HG02623 (cell line): ENCODE results near the gene ZNF597.
"Not testable (repeated sequence)": the region's sequence is repeated elsewhere in the genome, so short reads cannot be mapped to it uniquely, and the experiment has no call there.

Source experiments
- ATAC-seq: cut with Tn5 transposase; IDR thresholded peaks from one replicate; pipeline ENCODE4 v1.9.1; 2021; ENCODE audit warnings: moderate library complexity; ENCODE audit not compliant: unreplicated experiment

ZNF597 gene

DNA sequence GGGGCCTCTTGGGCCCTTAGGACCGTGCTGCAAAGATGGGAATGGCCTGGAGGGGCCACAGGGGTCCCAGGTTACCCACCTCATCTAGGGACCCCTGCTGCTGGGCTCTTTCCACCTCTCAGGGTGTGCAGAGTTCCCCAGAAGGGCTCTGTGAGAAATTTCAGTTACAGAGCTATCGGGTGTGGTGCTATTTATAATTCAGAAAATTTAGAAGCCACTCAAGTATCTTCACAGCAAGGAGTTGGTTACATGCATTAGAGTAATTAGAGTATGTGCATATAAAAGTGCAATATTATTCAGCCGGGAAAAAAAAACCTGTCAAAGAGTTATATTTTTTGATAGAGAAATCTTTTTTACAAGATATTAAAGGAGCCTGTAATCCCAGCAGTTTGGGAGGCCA is 33.1 kb upstream of the ZNF597 start:
- ATAC-seq, result no peak

GRCh38 chr16:3475604-3476375 is 32.5 kb upstream of the ZNF597 start:
- no peak for ATAC-seq

GRCh38 chr16:3474870-3475269 is 31.6 kb upstream of the ZNF597 start:
- ATAC-seq, result not testable (repeated sequence)

- no peak for ATAC-seq
These were observed 31.0 kb upstream of the ZNF597 start for GRCh38 chr16:3474136-3474779.

- not testable (repeated sequence) for ATAC-seq
These were observed 30.3 kb upstream of the ZNF597 start for GRCh38 chr16:3473596-3473943.

DNA sequence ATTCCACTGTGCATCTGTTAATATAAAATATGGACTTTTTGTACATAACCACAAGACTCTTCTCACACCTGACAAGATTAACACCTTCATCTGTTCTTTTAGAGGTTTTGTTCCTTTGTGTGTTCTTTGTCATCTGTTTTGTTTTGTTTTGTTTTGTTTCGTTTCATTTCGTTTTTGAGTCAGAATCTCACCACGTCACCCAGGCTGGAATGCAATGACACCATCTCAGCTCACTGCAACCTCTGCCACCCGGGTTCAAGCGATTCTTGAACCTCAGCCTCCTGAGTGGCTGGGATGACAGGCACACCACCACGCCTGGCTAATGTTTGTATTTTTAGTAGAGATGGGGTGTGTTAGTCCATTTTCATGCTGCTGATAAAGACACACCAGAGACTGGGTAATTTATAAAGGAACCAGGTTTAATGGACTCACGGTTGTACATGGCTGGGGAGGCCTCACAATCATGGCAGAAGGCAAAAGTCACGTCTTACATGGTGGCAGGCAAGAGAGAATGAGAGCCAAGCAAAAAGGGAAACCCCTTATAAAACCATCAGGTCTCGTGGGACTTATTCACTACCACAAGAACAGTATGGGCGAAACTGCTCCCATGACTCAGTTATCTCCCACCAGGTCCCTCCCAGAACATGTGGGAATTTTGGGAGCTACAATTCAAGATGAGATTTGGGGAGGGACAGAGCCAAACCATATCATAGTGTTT is 29.7 kb upstream of the ZNF597 start:
- no peak for ATAC-seq

DNA sequence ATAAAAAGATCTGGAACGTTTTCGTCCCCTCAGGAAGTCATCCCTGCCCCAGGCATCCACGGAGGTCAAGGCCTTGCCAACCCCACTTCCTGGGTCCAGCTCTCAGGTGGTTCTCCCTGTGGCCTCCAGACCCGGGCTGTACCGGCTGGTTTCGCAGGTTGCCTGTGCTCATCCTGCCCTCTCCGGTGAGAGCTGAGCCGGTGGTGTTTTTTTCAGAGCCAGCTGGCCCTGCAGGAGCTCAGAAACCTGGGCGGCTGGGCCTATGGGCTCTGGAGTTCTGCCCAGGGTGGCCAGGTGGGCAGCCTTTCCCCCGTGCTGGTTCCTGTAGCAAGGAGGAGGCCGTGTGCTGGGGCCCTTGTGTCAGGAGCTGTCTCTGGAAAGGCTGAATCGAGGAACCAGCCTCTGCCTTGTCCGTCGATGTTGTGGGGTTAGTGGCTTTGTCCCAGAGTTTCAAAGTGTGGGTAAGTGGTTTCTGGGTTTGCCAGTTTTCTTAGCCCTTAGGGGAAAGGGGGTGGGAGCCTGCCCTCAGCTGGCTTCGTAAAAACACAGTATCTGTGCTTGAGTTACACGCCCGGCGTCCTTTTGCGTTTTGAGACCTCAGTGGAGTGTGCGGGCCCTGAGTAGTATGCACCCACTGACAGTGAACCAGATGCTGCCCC is 28.3 kb upstream of the ZNF597 start:
- no peak for ATAC-seq

DNA sequence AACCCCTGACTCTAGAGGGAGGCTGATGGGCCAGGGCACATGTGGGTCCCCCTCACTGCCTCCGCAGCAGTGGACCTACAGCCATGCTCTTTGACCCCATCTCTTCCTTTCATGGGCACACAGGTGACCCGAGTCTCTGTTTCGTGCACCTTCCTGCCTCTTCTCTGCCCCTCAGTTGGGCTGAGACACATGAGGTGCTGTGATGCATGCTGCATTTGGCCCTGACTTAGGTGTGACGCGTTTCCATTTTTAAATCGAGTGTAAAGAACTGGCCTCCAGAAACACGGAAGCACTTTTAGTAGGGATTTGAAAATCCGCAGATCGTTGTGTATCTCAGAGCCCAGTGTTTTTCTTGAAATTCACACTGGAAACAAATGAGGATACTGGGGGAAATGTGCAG is 27.4 kb upstream of the ZNF597 start:
- ATAC-seq, result no peak

- ATAC-seq, result no peak
These were observed 26.4 kb upstream of the ZNF597 start for GRCh38 chr16:3469736-3470135.

GRCh38 chr16:3468501-3468900 is 25.2 kb upstream of the ZNF597 start:
- no peak for ATAC-seq

DNA sequence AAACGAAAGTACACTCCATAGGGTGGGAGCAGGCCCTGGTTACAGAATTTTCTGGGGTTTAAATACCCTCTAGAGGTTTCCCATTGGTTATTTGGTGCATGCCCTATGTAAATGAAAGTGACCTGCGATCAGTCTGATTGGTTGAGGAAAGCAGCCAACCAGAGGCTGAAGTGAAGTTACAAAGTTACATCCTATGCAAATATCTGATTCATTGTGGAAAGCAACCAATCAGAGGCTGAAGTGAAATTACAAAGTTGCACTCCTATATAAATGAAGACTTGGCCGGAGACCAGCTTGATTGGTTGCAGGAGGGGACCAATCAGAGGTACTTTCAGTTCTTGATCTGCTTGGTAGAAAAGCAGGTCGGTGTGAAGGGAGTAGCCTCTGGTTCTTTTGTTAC is 24.6 kb upstream of the ZNF597 start:
- ATAC-seq, result no peak

GRCh38 chr16:3467182-3467581 is 23.9 kb upstream of the ZNF597 start:
- no peak for ATAC-seq

GRCh38 chr16:3465911-3466584 is 22.7 kb upstream of the ZNF597 start:
- ATAC-seq, result no peak

GRCh38 chr16:3465301-3465700 is 22.0 kb upstream of the ZNF597 start:
- no peak for ATAC-seq

DNA sequence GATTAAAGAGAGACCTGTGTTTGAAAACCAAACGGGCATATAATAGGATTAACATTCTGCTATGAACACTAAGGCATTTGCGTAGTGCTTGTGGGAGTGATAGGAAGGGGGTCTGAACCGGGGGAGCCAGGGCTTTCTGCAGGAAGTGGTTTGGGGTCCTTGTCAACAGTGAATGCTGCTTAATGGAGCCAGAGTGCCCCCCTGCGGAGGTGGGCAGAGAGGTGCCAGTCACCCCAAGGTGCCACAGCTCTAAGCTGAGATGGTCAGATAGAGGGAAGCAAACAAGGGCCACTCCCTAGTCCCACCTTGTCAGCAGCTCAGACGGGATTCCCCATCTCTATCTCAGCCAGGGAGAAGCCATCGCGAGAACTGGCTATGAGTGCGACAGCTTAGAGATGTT is 17.8 kb upstream of the ZNF597 start:
- no peak for ATAC-seq

- ATAC-seq, result no peak
These were observed 17.3 kb upstream of the ZNF597 start for GRCh38 chr16:3460585-3460984.

DNA sequence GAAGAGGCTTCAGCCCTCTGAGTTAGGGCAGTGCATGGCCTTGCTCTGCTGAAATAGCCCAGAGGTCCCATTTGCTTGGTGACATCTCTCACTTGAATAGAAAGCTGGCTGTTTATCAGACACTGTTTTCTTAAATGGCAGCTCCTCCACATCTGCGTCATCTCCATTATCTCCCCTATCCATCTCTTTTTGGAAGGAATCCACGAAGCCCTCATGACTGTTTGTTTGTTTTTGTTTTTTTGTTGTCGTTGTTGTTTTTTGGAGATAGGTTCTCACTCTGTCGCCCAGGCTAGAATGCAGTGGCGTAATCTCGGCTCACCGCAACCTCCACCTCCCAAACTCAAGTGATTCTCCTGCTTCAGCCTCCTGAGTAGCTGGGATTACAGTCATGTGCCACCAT is 16.8 kb upstream of the ZNF597 start:
- no peak for ATAC-seq

DNA sequence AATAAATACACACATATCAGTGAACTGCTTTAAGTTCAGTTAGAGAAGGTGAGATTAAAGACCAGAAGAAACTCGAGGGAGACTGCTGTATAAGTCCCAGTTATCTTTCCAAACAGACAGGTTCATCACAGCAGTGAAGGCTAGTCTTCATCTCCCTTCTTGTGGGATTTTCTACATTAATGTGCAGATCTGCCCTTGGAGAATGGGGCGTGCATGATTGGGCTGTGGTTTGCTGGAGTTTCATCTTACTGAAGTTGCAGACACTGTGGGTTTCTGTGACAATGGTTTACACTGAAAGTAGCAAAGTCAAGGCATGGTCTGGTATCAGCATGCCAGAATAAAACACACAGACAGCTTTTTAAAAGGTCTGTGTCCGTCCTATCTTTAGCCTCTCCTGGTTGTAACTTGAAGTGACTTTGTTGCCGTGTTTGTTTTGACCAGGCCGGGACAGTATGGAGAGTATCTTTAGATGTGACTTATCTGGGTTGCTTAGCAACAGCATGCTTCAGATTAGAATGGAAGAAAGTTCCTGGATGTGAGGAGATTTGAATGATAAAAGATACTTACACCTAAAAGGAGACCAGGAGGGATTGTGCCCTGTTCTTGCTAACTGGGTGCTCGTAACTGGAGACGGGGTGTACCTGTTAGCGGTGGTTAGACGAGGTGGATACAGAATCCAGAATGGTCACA is 16.2 kb upstream of the ZNF597 start:
- no peak for ATAC-seq

DNA sequence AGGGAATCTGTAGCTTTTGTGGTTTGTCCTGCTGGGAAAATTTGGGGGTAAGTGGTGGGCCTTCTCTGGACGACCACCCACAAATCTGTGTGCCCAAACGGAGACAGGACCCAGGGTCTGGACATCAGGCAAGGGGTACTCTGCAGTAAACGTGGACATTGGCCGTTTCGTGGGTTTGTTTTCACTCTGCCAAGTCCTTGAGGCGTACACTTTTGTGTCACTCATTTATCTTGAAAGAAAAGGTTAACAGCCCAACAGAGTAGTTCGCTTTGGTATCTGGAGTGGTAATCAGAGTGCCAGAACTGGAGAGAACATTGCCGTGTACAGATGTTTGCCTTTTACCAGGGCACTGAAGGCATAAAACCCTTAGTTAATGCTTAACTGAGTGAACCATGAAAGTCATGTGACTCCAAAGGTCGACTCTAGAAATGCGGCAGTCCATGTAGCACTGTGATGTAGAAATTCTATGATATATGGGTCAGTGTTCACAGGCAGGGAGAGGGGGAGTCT is 15.6 kb upstream of the ZNF597 start:
- no peak for ATAC-seq

DNA sequence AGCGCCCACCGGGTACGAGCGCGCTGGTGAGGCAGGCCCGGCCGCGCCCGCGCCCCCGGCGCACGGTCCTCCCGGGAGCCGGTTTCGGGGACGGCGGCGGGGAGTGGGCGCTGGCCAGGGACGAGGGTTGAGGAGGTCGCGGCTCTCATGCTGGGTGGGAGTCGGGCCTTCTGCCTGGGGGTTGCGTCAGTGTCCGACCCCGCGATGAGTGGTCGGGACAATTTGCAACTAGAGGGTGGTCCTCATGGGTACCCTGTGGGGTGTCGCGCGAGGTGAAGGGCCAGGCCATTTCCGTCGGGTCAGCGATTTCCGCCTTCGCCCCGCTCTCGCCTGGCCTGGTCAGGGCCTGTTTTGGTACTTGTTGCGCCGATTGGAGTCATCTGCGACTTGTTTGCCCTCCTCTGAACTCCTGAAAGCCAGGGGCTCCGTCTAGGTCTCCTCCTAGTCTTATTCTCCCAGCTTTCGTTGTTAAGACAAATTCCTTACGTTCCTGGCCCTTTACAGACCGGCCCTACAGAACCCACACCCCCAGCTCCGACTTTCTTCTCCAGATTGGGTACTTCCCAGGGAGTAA is 15.1 kb upstream of the ZNF597 start:
- ATAC-seq, result peak; percentile 8
